Ishikawa (cell line): ENCODE data around the gene EMILIN3.

Experiments
- TAF1 ChIP-seq: IDR thresholded peaks from 2 replicates; pipeline ENCODE4 v1.6.1; 2012; ENCODE audit warnings: low read depth, mild to moderate bottlenecking
- ZBTB7A ChIP-seq: IDR thresholded peaks from 2 replicates; pipeline ENCODE4 v1.6.1; 2012; ENCODE audit warnings: low read depth
- TF ChIP-seq, protein P1 (sequence below): IDR thresholded peaks from 2 replicates; pipeline ENCODE4 v1.6.1; 2012
- TF ChIP-seq, protein P2 (sequence below): IDR thresholded peaks from 2 replicates; pipeline ENCODE4 v1.6.1; 2012; ENCODE audit warnings: low read depth, mild to moderate bottlenecking

DNA sequence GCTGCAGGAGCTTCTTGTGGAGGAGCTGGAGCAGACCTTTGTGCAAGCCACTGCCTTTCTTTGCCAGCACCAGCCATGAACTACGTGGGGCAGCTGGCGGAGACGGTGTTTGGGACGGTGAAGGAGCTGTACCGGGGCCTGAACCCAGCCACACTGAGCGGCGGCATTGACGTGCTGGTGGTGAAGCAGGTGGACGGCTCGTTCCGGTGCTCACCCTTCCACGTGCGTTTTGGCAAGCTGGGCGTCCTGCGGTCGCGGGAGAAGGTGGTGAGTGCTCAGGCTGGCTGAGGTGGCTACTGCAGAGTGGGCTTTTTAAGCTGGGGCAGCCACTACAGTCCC lies 20.9 kb downstream of the EMILIN3 start:
- no peak for TF ChIP-seq ZBTB7A
- TF ChIP-seq, protein P1, sequence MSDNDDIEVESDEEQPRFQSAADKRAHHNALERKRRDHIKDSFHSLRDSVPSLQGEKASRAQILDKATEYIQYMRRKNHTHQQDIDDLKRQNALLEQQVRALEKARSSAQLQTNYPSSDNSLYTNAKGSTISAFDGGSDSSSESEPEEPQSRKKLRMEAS = no peak
- TF ChIP-seq, protein P2, sequence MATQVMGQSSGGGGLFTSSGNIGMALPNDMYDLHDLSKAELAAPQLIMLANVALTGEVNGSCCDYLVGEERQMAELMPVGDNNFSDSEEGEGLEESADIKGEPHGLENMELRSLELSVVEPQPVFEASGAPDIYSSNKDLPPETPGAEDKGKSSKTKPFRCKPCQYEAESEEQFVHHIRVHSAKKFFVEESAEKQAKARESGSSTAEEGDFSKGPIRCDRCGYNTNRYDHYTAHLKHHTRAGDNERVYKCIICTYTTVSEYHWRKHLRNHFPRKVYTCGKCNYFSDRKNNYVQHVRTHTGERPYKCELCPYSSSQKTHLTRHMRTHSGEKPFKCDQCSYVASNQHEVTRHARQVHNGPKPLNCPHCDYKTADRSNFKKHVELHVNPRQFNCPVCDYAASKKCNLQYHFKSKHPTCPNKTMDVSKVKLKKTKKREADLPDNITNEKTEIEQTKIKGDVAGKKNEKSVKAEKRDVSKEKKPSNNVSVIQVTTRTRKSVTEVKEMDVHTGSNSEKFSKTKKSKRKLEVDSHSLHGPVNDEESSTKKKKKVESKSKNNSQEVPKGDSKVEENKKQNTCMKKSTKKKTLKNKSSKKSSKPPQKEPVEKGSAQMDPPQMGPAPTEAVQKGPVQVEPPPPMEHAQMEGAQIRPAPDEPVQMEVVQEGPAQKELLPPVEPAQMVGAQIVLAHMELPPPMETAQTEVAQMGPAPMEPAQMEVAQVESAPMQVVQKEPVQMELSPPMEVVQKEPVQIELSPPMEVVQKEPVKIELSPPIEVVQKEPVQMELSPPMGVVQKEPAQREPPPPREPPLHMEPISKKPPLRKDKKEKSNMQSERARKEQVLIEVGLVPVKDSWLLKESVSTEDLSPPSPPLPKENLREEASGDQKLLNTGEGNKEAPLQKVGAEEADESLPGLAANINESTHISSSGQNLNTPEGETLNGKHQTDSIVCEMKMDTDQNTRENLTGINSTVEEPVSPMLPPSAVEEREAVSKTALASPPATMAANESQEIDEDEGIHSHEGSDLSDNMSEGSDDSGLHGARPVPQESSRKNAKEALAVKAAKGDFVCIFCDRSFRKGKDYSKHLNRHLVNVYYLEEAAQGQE = no peak
- TF ChIP-seq TAF1 = no peak
